Suprapubic skin (tissue), 4 donors: ENCODE results near the gene ACTL8. TPM values are rescaled to one million over a fixed set of nuclear protein-coding genes. Genes with fewer than 3 reads are reported as not detected.
A peak's percentile ranks its signal among the peaks of the same experiment; 100 is the strongest.

Source experiments
- DNase-seq, 2 donors: peaks; one replicate each; pipeline ENCODE4 v3.0.0-alpha.2; 2019; ENCODE audit warnings: low spot score in 2 of 2
- H3K27ac ChIP-seq: fragments of 200-600 bp; sonication (generic); one replicate; pipeline ENCODE4 v1.5.1; 2019
- H3K27me3 ChIP-seq: fragments of 200-600 bp; sonication (generic); one replicate; pipeline ENCODE4 v1.5.1; 2019
- H3K36me3 ChIP-seq: fragments of 200-600 bp; sonication (generic); one replicate; pipeline ENCODE4 v1.5.1; 2019
- H3K4me1 ChIP-seq: fragments of 200-600 bp; sonication (generic); one replicate; pipeline ENCODE4 v1.5.1; 2019
- H3K4me3 ChIP-seq: fragments of 200-600 bp; sonication (generic); one replicate; pipeline ENCODE4 v1.5.1; 2019; ENCODE audit warnings: mild to moderate bottlenecking
- H3K9me3 ChIP-seq: fragments of 200-600 bp; sonication (generic); one replicate; pipeline ENCODE4 v1.5.1; 2019
- CTCF ChIP-seq, 2 donors: fragments of 200-600 bp in 1 of 2; fragments of 450-650 bp in 1 of 2; sonication (generic) in 1 of 2; IDR thresholded peaks; one replicate each; pipeline ENCODE4 v1.5.1; 2016 to 2019; ENCODE audit warnings: antibody characterized with exemption in 2 of 2, mild to moderate bottlenecking in 1 of 2, moderate library complexity in 1 of 2
- EP300 ChIP-seq: sonication (generic); formaldehyde crosslinking; IDR thresholded peaks from one replicate; pipeline ENCODE4 v1.6.1; 2017; ENCODE audit warnings: antibody characterized with exemption
- POLR2A ChIP-seq, 2 donors: fragments of 450-650 bp; IDR thresholded peaks; one replicate each; pipeline ENCODE4 v1.6.1; 2017; ENCODE audit warnings: antibody characterized with exemption in 2 of 2, mild to moderate bottlenecking in 2 of 2, moderate library complexity in 2 of 2
- POLR2AphosphoS5 ChIP-seq, 3 donors: sonication (generic); formaldehyde crosslinking; IDR thresholded peaks; one replicate each; pipeline ENCODE4 v1.6.1; 2017; ENCODE audit warnings: antibody characterized with exemption in 3 of 3
- WGBS: methylation state at CpG from one replicate; pipeline ENCODE4 v1.1.5; 2018; 5-methylcytosine and 5-hydroxymethylcytosine counted together
- total RNA-seq, 4 donors: library from RNA; depleted of rRNA; stranded (reverse); fragments of >200 nt; gene quantifications; one replicate each; pipeline ENCODE4 v1.1.0, GENCODE V29; 2016

The ACTL8 gene
- total RNA-seq, 4 donors from 2014 or later: not detected

- H3K4me3 ChIP-seq: no peak overlapping the region
- DNase-seq: peak in 1 of 2 donors; percentile 62
- no peak for TF ChIP-seq POLR2AphosphoS5 (IDR thresholded peaks at IDR 0.05)
- H3K27me3 ChIP-seq: peaks cover 40% of the 10 kb centered on the region
- H3K9me3 ChIP-seq: no peaks in the 10 kb centered on the region
- WGBS: 77% methylated on average over 24 of the region's 33 CpGs
- no peak overlapping the region for H3K27ac ChIP-seq
- H3K36me3 ChIP-seq: no peaks in the 10 kb centered on the region
- H3K4me1 ChIP-seq: no peaks in the 10 kb centered on the region
These were observed 70.4 kb downstream of the ACTL8 start for GRCh38 chr1:17825273-17826164.

- peak in 1 of 2 donors; percentile 29 for TF ChIP-seq CTCF (IDR thresholded peaks at IDR 0.05)
- TF ChIP-seq EP300: no peak
- TF ChIP-seq POLR2AphosphoS5 (IDR thresholded peaks at IDR 0.05): no peak
- Histone ChIP-seq H3K27ac (no peak overlapping the region), H3K4me1 (no peaks in the 10 kb centered on the region), H3K4me3 (no peak overlapping the region), H3K36me3 (no peaks in the 10 kb centered on the region), H3K27me3 (peaks cover 40% of the 10 kb centered on the region), H3K9me3 (no peaks in the 10 kb centered on the region)
- WGBS: 68% methylated on average over 8 of the region's 16 CpGs
- DNase-seq: peak in 1 of 2 donors; percentile 65
These were observed 71.0 kb downstream of the ACTL8 start for GRCh38 chr1:17826165-17826488.

GRCh38 chr1:17828991-17829390, 73.9 kb downstream of the ACTL8 start:
- no peaks in the 10 kb centered on the region for H3K9me3 ChIP-seq
- H3K27ac ChIP-seq: no peak overlapping the region
- no peak overlapping the region for H3K4me3 ChIP-seq
- peaks cover 46% of the 10 kb centered on the region for H3K27me3 ChIP-seq
- DNase-seq: no peak
- no peak for TF ChIP-seq POLR2A (IDR thresholded peaks at IDR 0.05)
- TF ChIP-seq EP300: no peak
- TF ChIP-seq CTCF (IDR thresholded peaks at IDR 0.05): no peak
- TF ChIP-seq POLR2AphosphoS5 (IDR thresholded peaks at IDR 0.05): no peak
- H3K36me3 ChIP-seq: no peaks in the 10 kb centered on the region
- H3K4me1 ChIP-seq: no peaks in the 10 kb centered on the region
- WGBS: 42% methylated on average over 4 of the region's 4 CpGs

GRCh38 chr1:17829579-17829978, 74.4 kb downstream of the ACTL8 start:
- Histone ChIP-seq H3K4me1 (no peaks in the 10 kb centered on the region), H3K9me3 (no peaks in the 10 kb centered on the region), H3K36me3 (no peaks in the 10 kb centered on the region), H3K4me3 (no peak overlapping the region), H3K27ac (no peak overlapping the region), H3K27me3 (peaks cover 46% of the 10 kb centered on the region)
- no peak for DNase-seq
- WGBS: 35% methylated on average over 6 of the region's 6 CpGs
- TF ChIP-seq EP300 (no peak), CTCF (IDR thresholded peaks at IDR 0.05) (no peak), POLR2A (IDR thresholded peaks at IDR 0.05) (no peak), POLR2AphosphoS5 (IDR thresholded peaks at IDR 0.05) (no peak)

GRCh38 chr1:17831597-17831996, 76.5 kb downstream of the ACTL8 start:
- Histone ChIP-seq H3K4me3 (no peak overlapping the region), H3K27me3 (peaks cover 38% of the 10 kb centered on the region), H3K27ac (no peak overlapping the region), H3K36me3 (no peaks in the 10 kb centered on the region), H3K4me1 (no peaks in the 10 kb centered on the region), H3K9me3 (no peaks in the 10 kb centered on the region)
- no peak for TF ChIP-seq POLR2AphosphoS5 (IDR thresholded peaks at IDR 0.05)
- no peak for TF ChIP-seq POLR2A (IDR thresholded peaks at IDR 0.05)
- no peak for TF ChIP-seq CTCF (IDR thresholded peaks at IDR 0.05)
- TF ChIP-seq EP300: no peak
- WGBS: 49% methylated on average over 7 of the region's 7 CpGs
- peak in 1 of 2 donors; percentile 4 for DNase-seq
